Measurements from ENCODE around the gene MAEL. TPM values are rescaled to one million over a fixed set of nuclear protein-coding genes. Genes with fewer than 3 reads are reported as not detected.
"Not testable (repeated sequence)": the region's sequence is repeated elsewhere in the genome, so short reads cannot be mapped to it uniquely, and the experiment has no call there.

Gene MAEL
- total RNA-seq, 3 donors from 2014 or later (not counting 1 experiment from before 2014, with no cell fraction given), result 0.19 TPM; not detected in 2

DNA sequence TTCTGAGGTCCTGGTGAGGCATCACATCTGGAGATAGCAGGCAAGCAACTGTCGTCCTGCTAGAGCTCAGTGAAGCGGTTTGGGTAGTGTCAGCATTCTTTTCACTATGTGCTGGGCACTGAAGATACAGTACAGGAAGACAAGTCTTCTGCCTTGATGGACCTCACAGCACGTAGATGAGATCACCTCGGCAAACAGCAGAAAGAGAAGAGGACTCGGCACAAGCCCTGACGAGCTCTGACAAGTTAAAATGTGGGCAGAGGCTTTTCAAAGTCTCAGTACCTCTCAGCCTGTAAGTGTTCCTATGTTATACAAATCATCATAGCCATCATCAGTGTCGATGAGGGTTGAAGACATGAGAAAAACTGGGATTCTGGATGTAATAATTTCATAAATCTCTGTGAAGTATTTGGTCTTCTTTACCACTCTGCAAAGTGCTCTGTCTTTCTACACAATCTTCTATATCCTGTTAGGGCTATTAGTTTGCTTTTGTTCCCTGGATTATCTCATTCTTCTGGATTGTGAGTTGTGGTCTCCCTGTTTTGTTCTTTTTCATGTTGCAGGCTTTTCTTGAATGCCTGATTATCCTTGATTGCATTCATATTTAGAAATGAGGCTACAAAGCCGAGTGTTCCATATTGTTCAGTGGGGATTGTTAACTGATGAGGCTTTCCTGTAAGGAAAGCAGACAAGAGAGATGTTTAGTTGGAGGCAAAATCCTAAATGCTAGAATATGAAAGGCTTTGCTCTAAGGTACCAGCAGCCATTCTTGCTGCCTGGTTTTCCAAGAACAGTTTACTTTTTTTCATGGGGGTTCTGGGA lies 24.2 kb downstream of the MAEL start:
- Histone ChIP-seq H3K27me3 (ENCODE audit: control insufficient read depth, insufficient read depth, low read length) (peaks cover 3% of the 10 kb centered on the region), H3K4me3 (ENCODE audit: low read length) (no peak overlapping the region), H3K9me3 (ENCODE audit: control insufficient read depth, insufficient read depth, low read length) (no peaks in the 10 kb centered on the region), H3K4me1 (ENCODE audit: control insufficient read depth, insufficient read depth, low read length) (no peaks in the 10 kb centered on the region), H3K36me3 (ENCODE audit: control insufficient read depth, insufficient read depth, low read length) (no peaks in the 10 kb centered on the region), H3K27ac (ENCODE audit: low read length) (no peak overlapping the region)
- ATAC-seq (no peak), DNase-seq (no peak)
- Mint-ChIP-seq H3K36me3 (no peaks in the 10 kb centered on the region), H3K27me3 (ENCODE audit: low read depth in 2 of 2) (peaks cover 28 to 53% of the 10 kb centered on the region in 2 donors), H3K4me1 (no peaks in the 10 kb centered on the region), H3K27ac (no peak overlapping the region), H3K9me3 (no peaks in the 10 kb centered on the region), H3K4me3 (no peak overlapping the region)
- TF ChIP-seq, protein P1, sequence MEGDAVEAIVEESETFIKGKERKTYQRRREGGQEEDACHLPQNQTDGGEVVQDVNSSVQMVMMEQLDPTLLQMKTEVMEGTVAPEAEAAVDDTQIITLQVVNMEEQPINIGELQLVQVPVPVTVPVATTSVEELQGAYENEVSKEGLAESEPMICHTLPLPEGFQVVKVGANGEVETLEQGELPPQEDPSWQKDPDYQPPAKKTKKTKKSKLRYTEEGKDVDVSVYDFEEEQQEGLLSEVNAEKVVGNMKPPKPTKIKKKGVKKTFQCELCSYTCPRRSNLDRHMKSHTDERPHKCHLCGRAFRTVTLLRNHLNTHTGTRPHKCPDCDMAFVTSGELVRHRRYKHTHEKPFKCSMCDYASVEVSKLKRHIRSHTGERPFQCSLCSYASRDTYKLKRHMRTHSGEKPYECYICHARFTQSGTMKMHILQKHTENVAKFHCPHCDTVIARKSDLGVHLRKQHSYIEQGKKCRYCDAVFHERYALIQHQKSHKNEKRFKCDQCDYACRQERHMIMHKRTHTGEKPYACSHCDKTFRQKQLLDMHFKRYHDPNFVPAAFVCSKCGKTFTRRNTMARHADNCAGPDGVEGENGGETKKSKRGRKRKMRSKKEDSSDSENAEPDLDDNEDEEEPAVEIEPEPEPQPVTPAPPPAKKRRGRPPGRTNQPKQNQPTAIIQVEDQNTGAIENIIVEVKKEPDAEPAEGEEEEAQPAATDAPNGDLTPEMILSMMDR (IDR thresholded peaks at IDR 0.05), result no peak
- intact Hi-C loops (cut with micrococcal nuclease), result no loop called here
- WGBS (ENCODE audit: insufficient coverage), result 93% methylated on average over 7 of the region's 8 CpGs

DNA sequence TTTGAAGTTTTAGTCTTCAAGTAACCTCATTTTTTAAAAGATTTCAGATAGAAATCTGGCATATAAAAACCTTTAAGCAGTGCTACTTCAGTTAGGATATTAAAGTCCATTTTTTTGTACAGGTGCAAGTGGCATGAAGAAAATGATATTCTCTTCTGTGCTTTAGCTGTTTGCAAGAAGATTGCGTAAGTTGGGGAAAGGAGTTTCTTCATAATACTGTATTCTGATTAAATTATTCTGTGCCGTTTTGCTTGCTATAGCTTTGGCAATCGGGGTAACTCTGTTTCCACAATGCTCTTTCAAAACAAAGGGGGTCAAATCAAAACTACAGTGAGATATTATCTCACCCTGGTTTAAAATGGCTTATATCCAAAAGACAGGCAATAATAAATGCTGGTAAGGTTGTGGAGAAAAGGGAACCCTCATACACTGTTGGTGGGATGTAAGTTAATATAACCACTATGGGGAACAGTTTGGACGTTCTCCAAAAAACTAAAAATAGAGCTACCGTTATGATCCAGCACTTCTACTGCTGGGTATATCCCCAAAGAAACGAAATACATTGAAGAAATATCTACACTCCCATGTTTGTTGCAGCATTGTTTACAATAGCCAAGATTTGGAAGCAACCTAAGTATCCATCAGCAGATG lies 27.1 kb downstream of the MAEL start:
- H3K27me3 ChIP-seq (ENCODE audit: control insufficient read depth, insufficient read depth, low read length), result peaks cover 3% of the 10 kb centered on the region
- no peak overlapping the region for H3K27ac ChIP-seq (ENCODE audit: low read length)
- H3K27ac Mint-ChIP-seq, result no peak overlapping the region
- 62% methylated on average over 4 of the region's 6 CpGs for WGBS (ENCODE audit: insufficient coverage)
- no peaks in the 10 kb centered on the region for H3K36me3 Mint-ChIP-seq
- H3K4me3 Mint-ChIP-seq, result no peak overlapping the region
- no peak overlapping the region for H3K4me3 ChIP-seq (ENCODE audit: low read length)
- TF ChIP-seq, protein P1 (IDR thresholded peaks at IDR 0.05), result no peak
- H3K4me1 Mint-ChIP-seq, result no peaks in the 10 kb centered on the region
- no peaks in the 10 kb centered on the region for H3K4me1 ChIP-seq (ENCODE audit: control insufficient read depth, insufficient read depth, low read length)
- no peaks in the 10 kb centered on the region for H3K9me3 ChIP-seq (ENCODE audit: control insufficient read depth, insufficient read depth, low read length)
- H3K27me3 Mint-ChIP-seq (ENCODE audit: low read depth in 2 of 2), result peaks cover 21 to 24% of the 10 kb centered on the region in 2 donors
- no peak for ATAC-seq
- H3K9me3 Mint-ChIP-seq, result no peaks in the 10 kb centered on the region
- intact Hi-C loops (cut with micrococcal nuclease), result no loop called here
- no peak for DNase-seq
- H3K36me3 ChIP-seq (ENCODE audit: control insufficient read depth, insufficient read depth, low read length), result no peaks in the 10 kb centered on the region

DNA sequence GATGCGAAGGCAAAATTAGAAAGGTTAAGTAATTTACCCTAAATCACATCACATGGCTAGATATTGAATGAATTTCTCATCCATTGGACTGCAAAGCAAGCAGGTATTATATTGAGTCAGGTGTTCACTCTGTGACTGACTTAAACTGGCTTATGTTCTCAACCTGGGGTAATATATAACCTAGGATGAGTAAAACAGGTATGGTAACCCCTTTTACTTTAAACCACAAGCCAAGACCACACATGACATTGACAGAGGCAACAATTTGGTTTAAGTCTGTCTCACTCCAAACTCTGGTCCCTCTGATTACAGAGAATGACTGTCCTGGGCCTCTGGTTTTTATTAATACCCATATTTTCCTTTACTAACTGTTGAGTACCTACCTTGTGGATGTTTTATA lies 33.3 kb downstream of the MAEL start:
- no peaks in the 10 kb centered on the region for H3K4me1 Mint-ChIP-seq
- TF ChIP-seq, protein P1 (IDR thresholded peaks at IDR 0.05), result no peak
- no peak for DNase-seq
- no peak for ATAC-seq
- Histone ChIP-seq H3K27me3 (ENCODE audit: control insufficient read depth, insufficient read depth, low read length) (peaks cover 3% of the 10 kb centered on the region), H3K36me3 (ENCODE audit: control insufficient read depth, insufficient read depth, low read length) (no peaks in the 10 kb centered on the region), H3K4me3 (ENCODE audit: low read length) (no peak overlapping the region), H3K27ac (ENCODE audit: low read length) (no peak overlapping the region), H3K9me3 (ENCODE audit: control insufficient read depth, insufficient read depth, low read length) (no peaks in the 10 kb centered on the region), H3K4me1 (ENCODE audit: control insufficient read depth, insufficient read depth, low read length) (no peaks in the 10 kb centered on the region)
- intact Hi-C loops (cut with micrococcal nuclease), result no loop called here
- no peaks in the 10 kb centered on the region for H3K9me3 Mint-ChIP-seq
- H3K27me3 Mint-ChIP-seq (ENCODE audit: low read depth in 2 of 2), result peaks cover 18 to 23% of the 10 kb centered on the region in 2 donors
- no peak overlapping the region for H3K27ac Mint-ChIP-seq
- whole genome bisulfite sequencing (ENCODE audit: insufficient coverage), result no CpG with 5 or more reads among the region's 1 CpG
- no peak overlapping the region for H3K4me3 Mint-ChIP-seq
- no peaks in the 10 kb centered on the region for H3K36me3 Mint-ChIP-seq

DNA sequence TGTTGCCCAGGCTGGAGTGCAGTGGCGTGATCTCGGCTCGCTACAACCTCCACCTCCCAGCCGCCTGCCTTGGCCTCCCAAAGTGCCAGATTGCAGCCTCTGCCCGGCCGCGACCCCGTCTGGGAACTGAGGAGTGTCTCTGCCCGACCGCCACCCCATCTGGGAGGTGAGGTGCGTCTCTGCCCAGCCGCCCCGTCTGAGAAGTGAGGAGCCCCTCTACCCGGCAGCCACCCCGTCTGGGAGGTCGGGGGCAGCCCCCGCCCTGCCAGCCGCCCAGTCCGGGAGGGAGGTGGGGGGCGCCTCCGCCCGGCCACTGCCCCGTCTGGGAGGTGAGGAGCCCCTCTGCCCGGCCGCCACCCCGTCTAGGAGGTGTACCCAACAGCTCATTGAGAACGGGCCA lies 40.5 kb downstream of the MAEL start:
- H3K27ac Mint-ChIP-seq; H3K27me3 ChIP-seq (ENCODE audit: control insufficient read depth, insufficient read depth, low read length); H3K4me1 ChIP-seq (ENCODE audit: control insufficient read depth, insufficient read depth, low read length); H3K4me3 ChIP-seq (ENCODE audit: low read length); H3K27ac ChIP-seq (ENCODE audit: low read length); H3K9me3 ChIP-seq (ENCODE audit: control insufficient read depth, insufficient read depth, low read length); H3K4me1 Mint-ChIP-seq; intact Hi-C loops (cut with micrococcal nuclease); H3K36me3 ChIP-seq (ENCODE audit: control insufficient read depth, insufficient read depth, low read length); DNase-seq; H3K9me3 Mint-ChIP-seq; H3K4me3 Mint-ChIP-seq; ATAC-seq; H3K36me3 Mint-ChIP-seq: not testable (repeated sequence)
- 95% methylated on average over 27 of the region's 27 CpGs for WGBS (ENCODE audit: insufficient coverage)
- peaks cover 26 to 46% of the 10 kb centered on the region in 2 donors for H3K27me3 Mint-ChIP-seq (ENCODE audit: low read depth in 2 of 2)

Data from natural killer cell (primary cell).